Measurements from ENCODE around the gene PRRC2C. TPM values are rescaled to one million over a fixed set of nuclear protein-coding genes. Genes with fewer than 3 reads are reported as not detected.
A peak's percentile ranks its signal among the peaks of the same experiment; 100 is the strongest.

Gene PRRC2C
- total RNA-seq, 1 donor from 2014 or later: 152 TPM

- H3K36me3 Mint-ChIP-seq (ENCODE audit: unreplicated experiment): peaks cover 7% of the 10 kb centered on the region
- DNase-seq (ENCODE audit: extremely low spot score, unreplicated experiment): no peak
- no peaks in the 10 kb centered on the region for H3K27me3 Mint-ChIP-seq (ENCODE audit: unreplicated experiment)
- no peak overlapping the region for H3K27ac Mint-ChIP-seq (ENCODE audit: unreplicated experiment)
- no peaks in the 10 kb centered on the region for H3K9me3 Mint-ChIP-seq (ENCODE audit: unreplicated experiment)
- TF ChIP-seq CTCF (IDR thresholded peaks at IDR 0.05): no peak
- H3K4me3 Mint-ChIP-seq (ENCODE audit: unreplicated experiment): no peak overlapping the region
- H3K4me1 Mint-ChIP-seq (ENCODE audit: unreplicated experiment): peaks cover 39% of the 10 kb centered on the region
These were observed 23.9 kb downstream of the PRRC2C start for GRCh38 chr1:171509191-171509590.

- H3K9me3 Mint-ChIP-seq (ENCODE audit: unreplicated experiment): no peaks in the 10 kb centered on the region
- no peak overlapping the region for H3K27ac Mint-ChIP-seq (ENCODE audit: unreplicated experiment)
- DNase-seq (ENCODE audit: extremely low spot score, unreplicated experiment): no peak
- peaks cover 8% of the 10 kb centered on the region for H3K4me1 Mint-ChIP-seq (ENCODE audit: unreplicated experiment)
- no peaks in the 10 kb centered on the region for H3K27me3 Mint-ChIP-seq (ENCODE audit: unreplicated experiment)
- H3K4me3 Mint-ChIP-seq (ENCODE audit: unreplicated experiment): no peak overlapping the region
- no peak for TF ChIP-seq CTCF (IDR thresholded peaks at IDR 0.05)
- peaks cover 32% of the 10 kb centered on the region for H3K36me3 Mint-ChIP-seq (ENCODE audit: unreplicated experiment)
These were observed 28.4 kb downstream of the PRRC2C start for GRCh38 chr1:171513743-171514142.

- no peak overlapping the region for H3K4me3 Mint-ChIP-seq (ENCODE audit: unreplicated experiment)
- peaks cover 3% of the 10 kb centered on the region for H3K4me1 Mint-ChIP-seq (ENCODE audit: unreplicated experiment)
- H3K27ac Mint-ChIP-seq (ENCODE audit: unreplicated experiment): no peak overlapping the region
- no peaks in the 10 kb centered on the region for H3K27me3 Mint-ChIP-seq (ENCODE audit: unreplicated experiment)
- H3K36me3 Mint-ChIP-seq (ENCODE audit: unreplicated experiment): peaks cover 40% of the 10 kb centered on the region
- H3K9me3 Mint-ChIP-seq (ENCODE audit: unreplicated experiment): no peaks in the 10 kb centered on the region
- TF ChIP-seq CTCF (IDR thresholded peaks at IDR 0.05): no peak
- DNase-seq (ENCODE audit: extremely low spot score, unreplicated experiment): no peak
These were observed 30.0 kb downstream of the PRRC2C start for GRCh38 chr1:171515299-171515698.

GRCh38 chr1:171515741-171516140 is 30.4 kb downstream of the PRRC2C start:
- Mint-ChIP-seq H3K9me3 (ENCODE audit: unreplicated experiment) (no peaks in the 10 kb centered on the region), H3K36me3 (ENCODE audit: unreplicated experiment) (peaks cover 40% of the 10 kb centered on the region), H3K27ac (ENCODE audit: unreplicated experiment) (no peak overlapping the region), H3K4me3 (ENCODE audit: unreplicated experiment) (no peak overlapping the region), H3K27me3 (ENCODE audit: unreplicated experiment) (no peaks in the 10 kb centered on the region), H3K4me1 (ENCODE audit: unreplicated experiment) (peaks cover 3% of the 10 kb centered on the region)
- DNase-seq (ENCODE audit: extremely low spot score, unreplicated experiment): no peak
- no peak for TF ChIP-seq CTCF (IDR thresholded peaks at IDR 0.05)

GRCh38 chr1:171521567-171521966 is 36.2 kb downstream of the PRRC2C start:
- no peak for DNase-seq (ENCODE audit: extremely low spot score, unreplicated experiment)
- H3K27me3 Mint-ChIP-seq (ENCODE audit: unreplicated experiment): no peaks in the 10 kb centered on the region
- H3K27ac Mint-ChIP-seq (ENCODE audit: unreplicated experiment): peak overlapping the region; percentile 38
- peaks cover 63% of the 10 kb centered on the region for H3K36me3 Mint-ChIP-seq (ENCODE audit: unreplicated experiment)
- no peak for TF ChIP-seq CTCF (IDR thresholded peaks at IDR 0.05)
- no peaks in the 10 kb centered on the region for H3K9me3 Mint-ChIP-seq (ENCODE audit: unreplicated experiment)
- H3K4me3 Mint-ChIP-seq (ENCODE audit: unreplicated experiment): no peak overlapping the region
- peaks cover 3% of the 10 kb centered on the region for H3K4me1 Mint-ChIP-seq (ENCODE audit: unreplicated experiment)

All from osteocyte (in vitro differentiated cells).